ENCODE results near the gene TRABD2B.

- TF ChIP-seq POLR2A (IDR thresholded peaks at IDR 0.05): no peak
- no peak for TF ChIP-seq CTCF (IDR thresholded peaks at IDR 0.05)
These were observed 62.0 kb downstream of the TRABD2B start for GRCh38 chr1:47935163-47935562.
